NCI-H2196 (cell line): ENCODE data around the gene ECEL1.
"Not testable (repeated sequence)": the region's sequence is repeated elsewhere in the genome, so short reads cannot be mapped to it uniquely, and the experiment has no call there.

Experiments used
- DNase-seq: peaks from one replicate; lab custom pipeline; 2025; ENCODE audit not compliant: unreplicated experiment; lab: John Stamatoyannopoulos, UW

The ECEL1 gene, protein sequence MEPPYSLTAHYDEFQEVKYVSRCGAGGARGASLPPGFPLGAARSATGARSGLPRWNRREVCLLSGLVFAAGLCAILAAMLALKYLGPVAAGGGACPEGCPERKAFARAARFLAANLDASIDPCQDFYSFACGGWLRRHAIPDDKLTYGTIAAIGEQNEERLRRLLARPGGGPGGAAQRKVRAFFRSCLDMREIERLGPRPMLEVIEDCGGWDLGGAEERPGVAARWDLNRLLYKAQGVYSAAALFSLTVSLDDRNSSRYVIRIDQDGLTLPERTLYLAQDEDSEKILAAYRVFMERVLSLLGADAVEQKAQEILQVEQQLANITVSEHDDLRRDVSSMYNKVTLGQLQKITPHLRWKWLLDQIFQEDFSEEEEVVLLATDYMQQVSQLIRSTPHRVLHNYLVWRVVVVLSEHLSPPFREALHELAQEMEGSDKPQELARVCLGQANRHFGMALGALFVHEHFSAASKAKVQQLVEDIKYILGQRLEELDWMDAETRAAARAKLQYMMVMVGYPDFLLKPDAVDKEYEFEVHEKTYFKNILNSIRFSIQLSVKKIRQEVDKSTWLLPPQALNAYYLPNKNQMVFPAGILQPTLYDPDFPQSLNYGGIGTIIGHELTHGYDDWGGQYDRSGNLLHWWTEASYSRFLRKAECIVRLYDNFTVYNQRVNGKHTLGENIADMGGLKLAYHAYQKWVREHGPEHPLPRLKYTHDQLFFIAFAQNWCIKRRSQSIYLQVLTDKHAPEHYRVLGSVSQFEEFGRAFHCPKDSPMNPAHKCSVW

GRCh38 chr2:232487385-232488096 lies at the start of gene ECEL1:
Gene ECEL1 (minus strand): TSS chr2:232487834. CDS start chr2:232486653, 1,181 bp downstream.
- DNase-seq = no peak

DNA sequence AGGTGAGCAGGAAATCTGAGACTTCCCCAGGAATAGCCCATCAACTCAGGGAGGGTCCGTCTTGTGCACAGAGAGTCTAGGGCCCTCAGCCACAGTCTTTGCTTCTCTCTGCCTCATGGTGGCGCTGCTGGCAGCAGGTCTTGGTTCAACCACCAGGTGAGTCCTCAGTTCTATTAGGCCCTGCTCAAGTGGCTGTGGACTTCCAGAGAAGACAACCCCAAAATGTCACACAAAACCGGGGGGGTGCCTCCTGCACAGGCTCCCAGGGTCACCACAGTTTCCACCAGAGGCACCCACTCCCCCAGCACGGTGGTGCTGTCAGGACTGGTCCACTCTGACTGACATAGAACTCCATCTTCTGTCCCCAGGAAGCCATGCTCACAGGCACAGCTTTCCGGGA lies 49.4 kb upstream of the ECEL1 start:
- DNase-seq = no peak

DNA sequence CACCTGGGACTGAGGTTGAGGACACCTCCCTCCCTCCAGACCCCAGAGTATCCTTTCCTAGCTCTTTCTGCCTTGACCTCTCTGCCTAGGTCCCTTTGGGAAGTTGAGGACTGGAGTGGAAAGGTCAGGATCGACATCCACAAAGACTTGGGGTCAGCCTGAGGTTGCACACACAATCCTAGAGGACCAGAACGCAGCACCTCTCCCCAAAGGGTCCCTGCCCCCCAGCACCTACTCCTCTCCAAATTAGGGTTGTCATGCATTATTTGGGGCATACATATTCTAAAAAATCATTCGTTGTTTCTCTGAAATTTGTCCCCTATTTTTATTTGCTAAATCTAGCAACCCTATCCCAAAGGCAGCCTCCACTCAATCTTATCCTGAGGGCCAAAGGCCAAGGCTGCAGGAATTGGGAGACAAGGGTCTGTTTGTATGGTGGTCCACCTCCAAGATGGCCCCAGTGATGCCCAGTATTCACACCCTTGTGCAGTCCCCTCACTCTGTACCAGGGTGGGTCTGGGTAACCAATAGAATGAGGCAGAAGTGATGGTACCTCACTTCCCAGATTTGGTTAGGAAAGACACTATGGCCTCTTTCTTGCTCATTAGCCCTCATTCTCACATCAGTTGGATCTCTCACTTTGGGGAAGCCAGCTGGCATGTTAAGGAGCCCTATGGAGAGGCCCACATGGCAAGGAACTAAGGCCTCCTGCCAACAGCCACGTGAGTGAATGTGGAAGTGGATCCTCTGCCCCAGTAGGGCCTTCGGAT lies 48.3 kb upstream of the ECEL1 start:
- no peak for DNase-seq

DNA sequence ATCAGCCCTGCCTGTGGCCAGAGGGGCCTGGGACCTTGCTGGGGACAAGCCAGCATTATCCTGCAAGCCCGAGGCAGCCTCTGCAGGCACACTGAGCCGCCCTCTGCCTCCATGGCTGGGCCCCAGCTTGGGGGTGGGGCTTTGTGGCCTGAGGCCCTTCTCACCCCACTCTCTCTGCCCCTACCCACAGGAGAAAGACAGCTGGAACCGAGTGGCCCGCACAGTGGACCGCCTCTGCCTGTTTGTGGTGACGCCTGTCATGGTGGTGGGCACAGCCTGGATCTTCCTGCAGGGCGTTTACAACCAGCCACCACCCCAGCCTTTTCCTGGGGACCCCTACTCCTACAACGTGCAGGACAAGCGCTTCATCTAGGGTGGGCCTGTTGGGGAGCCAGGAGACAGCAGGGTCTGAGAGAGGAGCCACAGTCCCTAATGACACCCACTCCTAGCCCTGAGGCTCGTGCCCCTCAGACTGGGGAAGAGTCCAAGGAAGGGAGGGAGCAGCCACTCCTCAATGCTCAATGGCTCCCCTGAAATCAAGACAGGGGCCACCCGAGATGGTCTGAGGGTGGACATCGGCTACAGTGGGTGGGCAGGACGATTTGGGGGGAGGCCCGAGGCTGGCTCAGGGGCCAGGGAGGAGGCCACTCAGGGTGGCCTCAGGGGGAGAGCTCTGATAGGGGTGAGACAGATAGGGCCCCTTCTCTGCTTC lies 47.5 kb upstream of the ECEL1 start:
- no peak for DNase-seq

DNA sequence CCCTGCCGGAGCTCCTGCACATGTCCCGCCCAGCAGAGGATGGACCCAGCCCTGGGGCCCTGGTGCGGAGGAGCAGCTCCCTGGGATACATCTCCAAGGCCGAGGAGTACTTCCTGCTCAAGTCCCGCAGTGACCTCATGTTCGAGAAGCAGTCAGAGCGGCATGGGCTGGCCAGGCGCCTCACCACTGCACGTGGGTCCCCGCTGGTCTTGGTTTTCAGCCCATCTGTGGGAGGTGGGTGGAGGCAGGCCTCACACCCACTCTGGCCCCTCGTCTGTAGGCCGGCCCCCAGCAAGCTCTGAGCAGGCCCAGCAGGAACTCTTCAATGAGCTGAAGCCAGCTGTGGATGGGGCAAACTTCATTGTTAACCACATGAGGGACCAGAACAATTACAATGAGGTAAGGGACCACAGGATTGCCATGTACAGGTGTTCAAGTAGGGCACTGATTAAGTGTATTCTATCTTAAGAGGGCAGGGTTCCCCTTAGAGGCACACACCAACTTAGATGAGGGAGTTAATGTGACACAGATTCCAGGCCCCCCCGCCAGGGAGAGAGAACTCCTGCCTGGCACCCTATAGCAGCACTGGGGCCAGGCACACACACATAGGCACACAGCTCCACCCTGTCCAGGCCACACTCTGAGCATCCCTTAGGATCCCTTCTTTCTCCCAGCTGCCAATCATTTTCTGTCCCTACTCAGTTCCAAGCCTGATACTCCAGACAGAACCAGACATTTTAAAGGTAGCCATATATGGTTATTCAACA lies 46.5 kb upstream of the ECEL1 start:
- DNase-seq = no peak

DNA sequence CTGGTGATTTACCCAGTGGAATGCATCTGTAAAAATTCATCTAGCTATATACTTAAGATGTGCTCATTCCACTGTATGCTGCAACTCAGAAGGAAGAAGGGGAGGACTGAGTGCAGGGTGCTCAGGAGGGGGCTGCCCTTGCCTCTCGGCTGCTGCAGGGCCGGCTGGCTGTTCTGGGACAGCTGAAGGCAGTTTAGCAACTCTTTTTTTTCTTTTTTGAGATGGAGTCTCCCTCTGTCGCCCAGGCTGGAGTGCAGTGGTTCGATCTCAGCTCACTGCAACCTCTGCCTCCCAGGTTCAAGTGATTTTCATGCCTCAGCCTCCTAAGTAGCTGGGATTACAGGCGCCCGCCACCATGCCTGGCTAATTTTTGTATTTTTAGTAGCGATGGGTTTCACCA lies 45.2 kb upstream of the ECEL1 start:
- DNase-seq = not testable (repeated sequence)

DNA sequence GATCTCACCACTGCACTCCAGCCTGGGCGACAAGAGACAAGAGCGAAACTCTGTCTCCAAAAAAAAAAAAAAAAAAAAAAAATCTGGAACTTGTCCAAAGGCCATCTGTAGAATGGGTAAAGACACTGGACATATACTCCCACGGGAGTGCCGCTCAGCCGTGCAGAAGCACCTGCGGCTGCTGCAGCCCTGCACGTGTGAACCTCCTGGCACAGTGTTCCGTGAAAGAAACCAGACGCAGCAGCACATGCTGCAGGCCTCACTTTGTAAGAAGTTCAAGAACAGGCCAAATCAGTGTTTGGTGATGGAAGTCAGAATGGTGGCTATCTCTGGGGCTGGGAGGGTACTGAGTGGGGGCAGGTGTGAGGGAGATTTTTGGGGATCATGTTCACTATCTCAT lies 44.8 kb upstream of the ECEL1 start:
- DNase-seq = no peak

GRCh38 chr2:232530626-232531260 lies 43.1 kb upstream of the ECEL1 start:
- DNase-seq = no peak

- DNase-seq = no peak
These were observed 42.3 kb upstream of the ECEL1 start for GRCh38 chr2:232529806-232530547.

DNA sequence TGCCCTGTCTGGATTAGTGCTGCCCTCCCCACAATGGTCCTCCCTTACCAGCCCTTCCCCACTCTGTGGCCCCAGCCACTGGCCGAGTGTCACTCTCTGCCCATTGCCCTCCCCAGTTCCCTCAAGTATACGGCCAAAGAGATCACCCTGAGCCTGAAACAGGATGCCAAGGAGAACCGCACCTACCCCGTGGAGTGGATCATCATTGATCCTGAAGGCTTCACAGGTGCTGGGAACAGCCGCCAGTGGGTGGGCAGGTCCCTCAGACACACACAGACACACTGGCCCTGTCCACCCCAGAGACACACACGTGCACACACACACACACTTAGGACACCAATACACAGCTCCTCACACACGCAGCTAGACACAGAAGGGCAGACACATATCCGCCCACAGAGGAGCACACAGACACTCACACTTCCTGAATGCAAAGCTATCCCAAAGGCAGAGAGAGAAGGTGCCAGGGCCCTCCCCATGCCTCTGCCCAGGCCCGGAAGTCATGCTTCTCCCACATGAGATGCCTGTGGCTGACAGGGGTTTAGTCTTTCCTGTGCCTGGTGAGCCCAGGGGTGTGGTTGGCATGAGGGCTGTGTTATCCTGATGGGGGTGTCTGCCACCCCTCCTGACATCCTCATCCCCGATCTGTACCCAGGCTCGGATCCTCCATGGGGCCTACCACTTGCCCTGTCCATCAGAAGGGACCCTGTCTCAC lies 41.3 kb upstream of the ECEL1 start:
- DNase-seq = no peak

DNA sequence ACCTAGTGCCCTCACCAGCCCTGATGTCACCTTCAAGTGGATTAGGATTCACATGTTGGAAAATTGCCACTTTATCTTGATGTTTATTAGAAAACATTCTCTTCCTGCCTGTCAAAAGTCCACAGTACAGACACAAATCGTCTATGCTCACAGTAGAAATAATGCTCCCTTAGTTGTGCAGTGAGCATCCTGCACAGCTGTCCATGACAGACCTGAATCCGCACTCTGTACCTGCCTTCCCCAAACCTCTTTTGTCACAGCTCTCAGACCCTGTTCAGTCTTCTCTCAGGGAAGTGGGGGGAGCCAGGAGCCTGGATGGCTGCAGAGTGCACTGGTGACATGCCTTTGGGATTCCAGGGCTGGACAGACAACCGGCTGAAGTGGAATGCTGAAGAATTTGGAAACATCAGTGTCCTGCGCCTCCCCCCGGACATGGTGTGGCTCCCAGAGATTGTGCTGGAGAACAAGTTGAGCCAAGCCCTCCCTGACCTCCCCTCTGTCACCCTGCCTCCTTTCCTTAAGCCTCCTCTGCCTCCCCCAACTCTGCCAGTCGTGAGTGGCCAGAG lies 40.4 kb upstream of the ECEL1 start:
- DNase-seq = no peak

- no peak for DNase-seq
These were observed 38.8 kb upstream of the ECEL1 start for GRCh38 chr2:232526372-232526941.

GRCh38 chr2:232525791-232526371 lies 38.2 kb upstream of the ECEL1 start, which contains the start of gene CHRND:
Gene CHRND (plus strand): TSS chr2:232526160. CDS start chr2:232526216, 56 bp downstream.
- DNase-seq = no peak

DNA sequence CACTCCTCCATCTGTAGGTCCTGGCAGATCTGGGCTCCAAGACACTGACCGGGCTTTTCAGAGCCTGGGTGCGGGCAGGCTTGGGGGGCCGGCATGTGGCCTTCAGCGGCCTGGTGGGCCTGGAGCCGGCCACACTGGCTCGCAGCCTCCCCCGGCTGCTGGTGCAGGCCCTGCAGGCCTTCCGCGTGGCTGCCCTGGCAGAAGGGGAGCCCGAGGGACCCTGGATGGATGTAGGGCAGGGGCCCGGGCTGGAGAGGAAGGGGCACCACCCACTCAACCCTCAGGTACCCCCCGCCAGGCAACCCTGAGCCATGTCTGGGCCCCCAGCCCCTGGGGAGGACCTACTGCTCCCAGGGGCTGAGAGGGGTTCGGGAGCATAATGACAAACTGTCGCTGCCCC lies 37.6 kb upstream of the ECEL1 start:
- no peak for DNase-seq

GRCh38 chr2:232524771-232525170 lies 37.1 kb upstream of the ECEL1 start:
- no peak for DNase-seq
